H1 (cell line): ENCODE data around the gene ACP6. TPM values are rescaled to one million over a fixed set of nuclear protein-coding genes. Genes with fewer than 3 reads are reported as not detected.

Experiments
- CHD7 ChIP-seq: fragments of 300-600 bp; sonication (generic); IDR thresholded peaks from 2 replicates; pipeline ENCODE4 v1.7.1; 2012; ENCODE audit warnings: low read length, moderate library complexity, mild to moderate bottlenecking, inconsistent platforms; ENCODE audit not compliant: insufficient replicate concordance
- JUN ChIP-seq: IDR thresholded peaks from 2 replicates; pipeline ENCODE4 v1.6.1; 2011; ENCODE audit warnings: low read depth, mild to moderate bottlenecking, improper control_type of control experiment, low read length
- MAX ChIP-seq: IDR thresholded peaks from 2 replicates; pipeline ENCODE4 v1.6.1; 2012; ENCODE audit warnings: inconsistent platforms
- RBBP5 ChIP-seq: IDR thresholded peaks from 2 replicates; pipeline ENCODE4 v1.7.1; 2012; ENCODE audit warnings: low read depth, mild to moderate bottlenecking, inconsistent platforms, low read length, moderate library complexity, borderline replicate concordance
- RFX5 ChIP-seq: IDR thresholded peaks from 2 replicates; pipeline ENCODE4 v1.6.1; 2011; ENCODE audit warnings: low read depth, low read length, improper control_type of control experiment, borderline replicate concordance
- SP1 ChIP-seq: IDR thresholded peaks from 2 replicates; pipeline ENCODE4 v1.6.1; 2011; ENCODE audit warnings: low read depth, low read length
- polyA plus RNA-seq, 7 experiments: library from polyadenylated mRNA; depleted of rRNA in 3 of 7; stranded (reverse) in 5 of 7; unstranded in 2 of 7; fragments of >200 nt in 5 of 7; fragments of 200-250 nt in 2 of 7; gene quantifications; 1 replicate in 5 of 7; 2 replicates in 1 of 7; 4 replicates in 1 of 7; pipeline versions ENCODE4 v1.2.1 to v1.2.3, GENCODE V29; 2011 to 2013; ENCODE audit warnings: missing spikeins in 2 of 7, mixed read lengths in 2 of 7
- total RNA-seq: library from RNA; stranded (reverse); fragmentation: NEBNext Ultra II Directional; extraction: Animal tissue kit (Norgen Biotek cat#: 25700); gene quantifications from 2 replicates; pipeline ENCODE4 v1.2.1, GENCODE V29; 2021

ACP6 gene
- total and polyA plus RNA-seq, 2 of the 8 experiments (the other 6 are each of a cell fraction or from before 2014, with no cell fraction given) = 11.4 to 17.7 TPM

GRCh38 chr1:147611586-147611985, 58.7 kb downstream of the ACP6 start (continued):
- TF ChIP-seq CHD7 (no peak), SP1 (no peak), RBBP5 (no peak), MAX (no peak), RFX5 (no peak), JUN (no peak)
